ENCODE data around the gene PTPRA. TPM values are rescaled to one million over a fixed set of nuclear protein-coding genes. Genes with fewer than 3 reads are reported as not detected.

PTPRA gene
- total and polyA plus RNA-seq, 2 of the 4 experiments (the other 2 are of a cell fraction): 35.0 to 50.0 TPM

GRCh38 chr20:2846698-2847097 lies 26.6 kb upstream of the PTPRA start:
- no peak overlapping the region for H4K5ac ChIP-seq (ENCODE audit: low read depth, low read length)
- ChIA-PET POLR2A (ENCODE audit: unreplicated experiment) (no interaction called here), CTCF (no interaction called here)
- WGBS, 2 experiments (ENCODE audit: extremely low coverage in 2 of 2, insufficient read length in 1 of 2): 81% methylated on average over 4 of the region's 5 CpGs; no CpG with 5 or more reads in 1 of the 2 experiments
- H4K20me1 ChIP-seq (ENCODE audit: insufficient read depth, low read length): 0 out of 2 replicates have a peak, but pooled peaks cover under 1% of the 10 kb centered on the region
- no peaks in the 10 kb centered on the region for H3K27me3 ChIP-seq (ENCODE audit: control insufficient read depth, insufficient read depth, low read length)
- no peak overlapping the region for H2BK15ac ChIP-seq (ENCODE audit: low read depth, low read length)
- BruUV-seq (replicated peaks): no TSS peak
- TF ChIP-seq RFX5 (IDR thresholded peaks at IDR 0.05; ENCODE audit: low read depth, low read length) (no peak), MAZ (IDR thresholded peaks at IDR 0.05; ENCODE audit: borderline replicate concordance, low read depth, low read length) (no peak), ELK1 (IDR thresholded peaks at IDR 0.05; ENCODE audit: borderline replicate concordance, low read depth, low read length) (no peak), RAD21 (IDR thresholded peaks at IDR 0.05; ENCODE audit: low read length) (no peak), CTCF (conservative IDR thresholded peaks at IDR 0.05; ENCODE audit: low read depth, low read length) (no peak), FOS (IDR thresholded peaks at IDR 0.05; ENCODE audit: low read depth, low read length) (no peak)
- intact Hi-C loops (cut with micrococcal nuclease): no loop called here
- no peak overlapping the region for H4K91ac ChIP-seq (ENCODE audit: insufficient read depth, low read depth, low read length)
- no peak overlapping the region for H3K14ac ChIP-seq (replicated peaks; ENCODE audit: low read depth, low read length)
- no peak overlapping the region for H2BK20ac ChIP-seq (ENCODE audit: low read depth, low read length)
- H3K4me3 ChIP-seq (ENCODE audit: insufficient read depth, low read depth, low read length): no peak overlapping the region
- no peak overlapping the region for H2BK120ac ChIP-seq (ENCODE audit: low read depth, low read length)
- no peak overlapping the region for H4K8ac ChIP-seq (ENCODE audit: low read depth in 2 of 2, low read length in 2 of 2)
- in situ Hi-C loops (cut with MboI; ENCODE audit: low sequenced_read_pairs): loop anchor here (25.0 kb wide), 1 partner anchor 334 kb away; the partner anchor contains the start of gene ZNF343
- H3K4me1 ChIP-seq (ENCODE audit: control insufficient read depth, insufficient read depth, low read length): no peaks in the 10 kb centered on the region; the same call in 1 of the 2 replicates
- no peak overlapping the region for H3K23ac ChIP-seq (ENCODE audit: low read depth, low read length)
- no peaks in the 10 kb centered on the region for H3K9me3 ChIP-seq (ENCODE audit: control insufficient read depth, insufficient read depth, low read length)
- no peaks in the 10 kb centered on the region; the same call in 1 of the 2 replicates for H3K9me1 ChIP-seq (ENCODE audit: insufficient read depth, low read length)
- H2AK5ac ChIP-seq (ENCODE audit: low read depth, low read length): no peak overlapping the region
- no peak overlapping the region for H3K4ac ChIP-seq (ENCODE audit: low read depth, low read length)
- no peak overlapping the region for H3K9ac ChIP-seq (ENCODE audit: low read depth, low read length)
- H3K27ac ChIP-seq (ENCODE audit: insufficient read depth, low read length): no peak overlapping the region
- no peak overlapping the region for H3K4me2 ChIP-seq (ENCODE audit: low read depth, low read length)
- H3K79me1 ChIP-seq (ENCODE audit: low read depth in 1 of 2, low read length in 2 of 2): peaks cover 27 to 40% of the 10 kb centered on the region in 2 experiments
- no peak for ATAC-seq (ENCODE audit: low read depth)
- peaks cover 3% of the 10 kb centered on the region; the same call in 1 of the 2 replicates for H3K36me3 ChIP-seq (ENCODE audit: control insufficient read depth, insufficient read depth, low read length)
- no peak overlapping the region for H2AK9ac ChIP-seq (replicated peaks; ENCODE audit: low read depth, low read length, poor library complexity)
- no peak overlapping the region for H3K18ac ChIP-seq (ENCODE audit: low read depth, low read length)
- H2AFZ ChIP-seq (replicated peaks; ENCODE audit: low read length, poor library complexity): no peak overlapping the region
- no peak for DNase-seq
- H2BK5ac ChIP-seq (ENCODE audit: low read depth, low read length, poor library complexity, severe bottlenecking): no peak overlapping the region
- dilution Hi-C loops (cut with HindIII; ENCODE audit: low sequenced_read_pairs, unreplicated experiment): no loop called here
- no peak overlapping the region for H3K56ac ChIP-seq (ENCODE audit: extremely low read depth, insufficient read depth, low read length)

All from IMR-90 (cell line).